ENCODE results near the gene C17orf58. TPM values are rescaled to one million over a fixed set of nuclear protein-coding genes. Genes with fewer than 3 reads are reported as not detected.

Gene C17orf58
- 16.5 and 25.5 TPM in 2 replicates for total RNA-seq

DNA sequence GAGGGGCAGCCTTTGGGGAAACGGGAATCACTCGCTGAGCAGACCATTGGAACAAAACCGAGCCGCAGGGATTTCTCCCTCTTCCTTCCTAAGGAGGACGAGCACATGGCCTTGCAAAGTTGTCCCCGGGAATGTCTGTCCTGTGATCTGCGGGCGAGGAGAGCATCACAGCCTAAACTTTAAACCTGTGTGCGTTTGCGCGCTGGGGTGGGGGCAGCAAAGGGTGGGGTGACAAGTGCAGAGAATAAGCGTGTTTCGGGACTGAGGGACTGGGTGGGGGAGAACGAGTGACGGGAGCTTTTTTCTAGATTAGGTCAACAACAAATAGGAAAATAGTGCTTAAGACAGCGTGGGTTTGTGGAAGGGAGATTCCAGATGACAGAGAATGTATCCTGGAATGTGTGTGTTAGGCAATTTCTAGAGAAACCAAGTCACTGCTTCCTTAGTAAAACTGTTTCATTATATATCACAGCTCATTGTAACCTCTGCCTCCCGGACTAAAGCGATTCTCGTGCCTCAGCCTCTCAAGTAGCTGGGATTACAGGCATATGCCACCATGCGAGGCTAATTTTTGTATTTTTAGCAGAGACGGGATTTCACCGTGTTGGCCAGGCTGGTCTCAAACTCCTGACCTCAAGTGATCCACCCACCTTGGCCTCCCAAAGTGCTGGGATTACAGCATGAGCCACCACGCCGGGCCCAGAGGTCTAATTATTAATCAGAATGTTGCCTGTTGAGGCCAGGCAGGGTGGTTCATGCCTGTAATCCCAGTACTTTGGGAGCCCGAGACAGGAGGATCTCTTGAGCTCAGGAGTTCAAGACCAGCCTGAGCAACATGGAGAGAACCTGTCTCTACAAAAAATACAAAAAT is at the start of gene C17orf58:
Gene C17orf58, minus strand, starts transcription at position 169 of the 871 bp plus-strand sequence. CDS start 271 bp downstream, outside the sequence.

DNA sequence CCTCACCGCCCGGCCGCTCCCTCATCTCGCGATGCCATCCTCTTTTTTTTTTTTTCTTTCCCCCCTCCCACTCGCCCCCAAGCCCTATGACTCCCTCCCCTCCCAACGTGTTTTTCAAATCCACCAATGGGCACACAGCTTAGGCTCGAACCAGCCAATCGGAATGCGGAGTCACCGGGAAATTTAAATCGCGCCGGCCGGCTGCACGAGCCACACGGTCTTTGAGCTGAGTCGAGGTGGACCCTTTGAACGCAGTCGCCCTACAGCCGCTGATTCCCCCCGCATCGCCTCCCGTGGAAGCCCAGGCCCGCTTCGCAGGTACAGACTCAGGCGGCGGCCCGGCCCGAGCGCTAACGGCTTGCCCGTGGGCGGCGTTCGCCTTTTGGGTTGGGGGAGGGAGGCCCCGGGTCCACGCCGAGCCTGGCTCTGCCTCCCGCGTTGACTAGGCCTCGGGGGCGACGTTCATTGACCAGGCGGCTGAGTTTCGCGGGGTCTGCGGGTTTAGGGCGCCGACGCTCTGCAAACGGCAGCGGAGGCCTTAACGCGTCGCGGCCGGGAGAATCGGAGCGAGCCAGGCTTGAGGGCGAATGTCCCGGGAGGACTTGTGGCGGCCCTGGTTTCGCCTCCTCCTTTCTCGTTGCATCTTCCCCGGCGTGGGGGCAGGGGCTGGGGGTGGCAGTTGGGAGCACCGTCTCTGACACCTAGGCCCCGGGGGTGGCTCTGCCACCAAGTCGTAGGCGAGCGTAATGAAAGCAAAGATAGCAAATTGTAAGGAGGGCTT is 39.4 kb upstream of the C17orf58 start, which contains the start of gene KPNA2:
Gene KPNA2, plus strand, starts transcription at position 213 of the 781 bp plus-strand sequence. CDS start 1,398 bp downstream, outside the sequence.

Small RNA genes within 50 kb of the gene (small RNA-seq; reads per million reads assigned to genes)
- not detected for gene RN7SL622P

Other genes with a start within 250 kb of the C17orf58 start
- 65.6 and 68.9 TPM in 2 replicates for gene BPTF, start 171.0 kb downstream of the C17orf58 start, total RNA-seq
- 162 and 259 TPM in 2 replicates for gene KPNA2, start 39.3 kb upstream of the C17orf58 start, total RNA-seq

Data from vein endothelial cell (primary cell).